SU-DHL-6 (cell line): ENCODE results near the gene CS.

Experiments
- EZH2phosphoT487 ChIP-seq: fragments of 200-600 bp; sonication (generic), shearing (Covaris generic); conservative IDR thresholded peaks from 2 replicates; pipeline ENCODE4 v1.6.1; 2018; ENCODE audit warnings: mild to moderate bottlenecking, antibody characterized with exemption, low read length, moderate library complexity, mixed read lengths
- TF ChIP-seq, protein P1 (sequence below): fragments of 200-600 bp; sonication (generic); IDR thresholded peaks from one replicate; pipeline ENCODE4 v1.5.1; 2017; ENCODE audit warnings: antibody characterized with exemption, mild to moderate bottlenecking, low read length, moderate library complexity; ENCODE audit not compliant: insufficient read depth, poor library complexity, severe bottlenecking

- TF ChIP-seq, protein P1, sequence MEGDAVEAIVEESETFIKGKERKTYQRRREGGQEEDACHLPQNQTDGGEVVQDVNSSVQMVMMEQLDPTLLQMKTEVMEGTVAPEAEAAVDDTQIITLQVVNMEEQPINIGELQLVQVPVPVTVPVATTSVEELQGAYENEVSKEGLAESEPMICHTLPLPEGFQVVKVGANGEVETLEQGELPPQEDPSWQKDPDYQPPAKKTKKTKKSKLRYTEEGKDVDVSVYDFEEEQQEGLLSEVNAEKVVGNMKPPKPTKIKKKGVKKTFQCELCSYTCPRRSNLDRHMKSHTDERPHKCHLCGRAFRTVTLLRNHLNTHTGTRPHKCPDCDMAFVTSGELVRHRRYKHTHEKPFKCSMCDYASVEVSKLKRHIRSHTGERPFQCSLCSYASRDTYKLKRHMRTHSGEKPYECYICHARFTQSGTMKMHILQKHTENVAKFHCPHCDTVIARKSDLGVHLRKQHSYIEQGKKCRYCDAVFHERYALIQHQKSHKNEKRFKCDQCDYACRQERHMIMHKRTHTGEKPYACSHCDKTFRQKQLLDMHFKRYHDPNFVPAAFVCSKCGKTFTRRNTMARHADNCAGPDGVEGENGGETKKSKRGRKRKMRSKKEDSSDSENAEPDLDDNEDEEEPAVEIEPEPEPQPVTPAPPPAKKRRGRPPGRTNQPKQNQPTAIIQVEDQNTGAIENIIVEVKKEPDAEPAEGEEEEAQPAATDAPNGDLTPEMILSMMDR, result no peak
- no peak for TF ChIP-seq EZH2phosphoT487
These were observed 13.9 kb downstream of the CS start for GRCh38 chr12:56286044-56286830.
